B cell (primary cell): Measurements from ENCODE around the gene PSAT1. TPM values are rescaled to one million over a fixed set of nuclear protein-coding genes. Genes with fewer than 3 reads are reported as not detected.

Experiments used
- ATAC-seq: fragments of 200-7000 bp; cut with Tn5 transposase; one replicate; pipeline ENCODE4 v1.10.0; 2021; ENCODE audit warnings: low read depth, mild to moderate bottlenecking, moderate number of reproducible peaks, moderate library complexity
- CTCF ChIA-PET: fragments of 350-600 bp; sonication (Branson Sonifier 250); formaldehyde crosslinking; loops from one replicate; lab custom pipeline; 2021; ENCODE audit warnings: antibody characterized with exemption, inconsistent platforms; lab: Charles Lee
- POLR2A ChIA-PET: fragments of 350-600 bp; sonication (Branson Sonifier 250); formaldehyde crosslinking; loops from one replicate; lab custom pipeline; 2021; ENCODE audit warnings: antibody characterized with exemption; lab: Charles Lee
- DNase-seq: peaks from one replicate; pipeline ENCODE4 v3.0.0; 2013
- H2AFZ ChIP-seq: 2 replicates; pipeline ENCODE4 v1.6.1; 2012; ENCODE audit warnings: mild to moderate bottlenecking, low read depth, low read length; ENCODE audit not compliant: insufficient read depth, poor library complexity, severe bottlenecking
- H3K27ac ChIP-seq, 2 donors: 1 replicate in 1 of 2; 2 replicates in 1 of 2; pipeline ENCODE4 v1.5.1; 2012 to 2013; ENCODE audit warnings: low read length in 2 of 2, mild to moderate bottlenecking in 2 of 2, moderate library complexity in 1 of 2
- H3K27me3 ChIP-seq, 4 experiments: fragments of 200-600 bp in 1 of 4; sonication (generic) in 1 of 4; replicated peaks in 1 of 4; 1 replicate in 2 of 4; 2 replicates in 2 of 4; pipeline versions ENCODE4 v1.6.1 to v1.7.0; 2013 to 2016; ENCODE audit warnings: low read length in 3 of 4, mild to moderate bottlenecking in 2 of 4, mixed read lengths in 1 of 4, moderate library complexity in 1 of 4; ENCODE audit not compliant: insufficient read depth in 4 of 4, control insufficient read depth in 3 of 4; ENCODE audit errors: control extremely low read depth in 1 of 4
- H3K36me3 ChIP-seq, 2 experiments: replicated peaks in 1 of 2; 1 replicate in 1 of 2; 2 replicates in 1 of 2; pipeline versions ENCODE4 v1.6.1 to v1.7.1; 2013; ENCODE audit warnings: low read length in 1 of 2; ENCODE audit not compliant: insufficient read depth in 2 of 2, control insufficient read depth in 1 of 2; ENCODE audit errors: control extremely low read depth in 1 of 2, extremely low read depth in 1 of 2
- H3K4me1 ChIP-seq, 2 donors: fragments of 200-600 bp in 1 of 2; sonication (generic) in 1 of 2; 1 replicate in 1 of 2; 2 replicates in 1 of 2; pipeline versions ENCODE4 v1.5.1 to v1.6.1; 2013 to 2017; ENCODE audit warnings: low read length in 2 of 2; ENCODE audit not compliant: control insufficient read depth in 2 of 2, insufficient read depth in 2 of 2
- H3K4me2 ChIP-seq: replicated peaks from 2 replicates; pipeline ENCODE3; 2012; ENCODE audit warnings: mild to moderate bottlenecking, low read depth, low read length; ENCODE audit not compliant: poor library complexity, severe bottlenecking
- H3K4me3 ChIP-seq, 5 experiments: fragments of 200-600 bp in 1 of 5; sonication (generic) in 1 of 5; 1 replicate in 3 of 5; 2 replicates in 2 of 5; pipeline versions ENCODE4 v1.5.1 to v1.7.0; 2011 to 2016; ENCODE audit warnings: low read length in 4 of 5, mild to moderate bottlenecking in 4 of 5, low read depth in 2 of 5, control low read depth in 1 of 5, moderate library complexity in 1 of 5; ENCODE audit not compliant: insufficient read depth in 1 of 5; ENCODE audit errors: control extremely low read depth in 1 of 5, extremely low read depth in 1 of 5
- H3K79me2 ChIP-seq: fragments of 200-600 bp; sonication (generic); one replicate; pipeline ENCODE4 v1.6.0; 2016; ENCODE audit warnings: low read length; ENCODE audit not compliant: control insufficient read depth, insufficient read depth
- H3K9ac ChIP-seq: fragments of 200-600 bp; sonication (generic); 2 replicates; pipeline ENCODE4 v1.6.1; 2017; ENCODE audit warnings: mild to moderate bottlenecking, low read length, moderate library complexity
- H3K9me3 ChIP-seq, 3 donors: one replicate each; pipeline versions ENCODE4 v1.6.1 to v1.7.1; 2013; ENCODE audit warnings: low read length in 2 of 3; ENCODE audit not compliant: control insufficient read depth in 2 of 3, insufficient read depth in 1 of 3; ENCODE audit errors: control extremely low read depth in 1 of 3
- H4K20me1 ChIP-seq: 2 replicates; pipeline ENCODE4 v1.6.0; 2012; ENCODE audit warnings: mild to moderate bottlenecking, low read length; ENCODE audit not compliant: insufficient read depth, control insufficient read depth, poor library complexity, severe bottlenecking
- H3K27ac Mint-ChIP-seq: one replicate; pipeline ENCODE4 v1.8.0; 2021; ENCODE audit warnings: mixed read lengths
- H3K27me3 Mint-ChIP-seq: one replicate; pipeline ENCODE4 v1.8.0; 2021; ENCODE audit warnings: mixed read lengths
- H3K4me1 Mint-ChIP-seq: one replicate; pipeline ENCODE4 v1.8.0; 2021; ENCODE audit warnings: mixed read lengths
- H3K4me3 Mint-ChIP-seq: one replicate; pipeline ENCODE4 v1.8.0; 2021; ENCODE audit warnings: mixed read lengths
- H3K9me3 Mint-ChIP-seq: one replicate; pipeline ENCODE4 v1.8.0; 2022; ENCODE audit warnings: mixed read lengths; ENCODE audit not compliant: insufficient read depth
- EZH2 ChIP-seq: IDR thresholded peaks from 2 replicates; pipeline ENCODE4 v1.6.1; 2012; ENCODE audit warnings: borderline replicate concordance, low read depth, mild to moderate bottlenecking, moderate library complexity, low read length; ENCODE audit not compliant: insufficient read depth, poor library complexity, severe bottlenecking
- intact Hi-C: fragments of 100-400 bp; cut with micrococcal nuclease; formaldehyde crosslinking; loops from one replicate; pipeline ENCODE4 v1.10.0; 2022
- polyA plus RNA-seq: library from polyadenylated mRNA; depleted of rRNA; stranded (reverse); fragments of >200 nt; gene quantifications from 2 replicates; pipeline ENCODE4 v1.2.3, GENCODE V29; 2012
- total RNA-seq, 2 donors: library from RNA; stranded (reverse); fragments of 120-200 nt in 1 of 2; gene quantifications; 1 replicate in 1 of 2; 2 replicates in 1 of 2; pipeline versions ENCODE4 v1.2.3 to v1.2.4, GENCODE V29; 2013 to 2022
- TF ChIP-seq, protein P1 (sequence below): fragments of 200-600 bp; IDR thresholded peaks from one replicate; pipeline ENCODE4 v1.8.0; 2022; ENCODE audit warnings: antibody characterized with exemption, mild to moderate bottlenecking

The PSAT1 gene
- total and polyA plus RNA-seq, 2 donors (not counting 1 experiment from before 2014, with no cell fraction given) = 0.61 to 5.0 TPM

DNA sequence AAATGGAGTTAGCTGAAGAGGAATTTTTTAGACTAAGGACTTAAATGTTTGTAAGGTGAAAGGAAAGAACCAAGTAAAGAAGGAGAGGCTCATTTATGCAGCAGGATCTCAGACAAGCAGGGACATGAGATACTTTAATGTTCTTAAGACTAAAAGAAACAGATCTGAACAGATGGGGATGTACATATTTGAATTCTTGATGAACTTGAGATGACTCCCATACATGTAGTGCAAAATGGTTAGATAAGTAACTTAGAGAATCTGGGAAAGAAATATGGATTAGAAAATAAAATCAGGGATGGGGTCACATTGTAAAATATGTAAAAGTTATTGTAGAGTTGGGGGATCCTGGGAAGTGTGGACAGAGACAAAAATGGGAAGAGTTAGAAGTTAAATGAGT lies 27.1 kb upstream of the PSAT1 start:
- no peak for TF ChIP-seq EZH2
- TF ChIP-seq, protein P1, sequence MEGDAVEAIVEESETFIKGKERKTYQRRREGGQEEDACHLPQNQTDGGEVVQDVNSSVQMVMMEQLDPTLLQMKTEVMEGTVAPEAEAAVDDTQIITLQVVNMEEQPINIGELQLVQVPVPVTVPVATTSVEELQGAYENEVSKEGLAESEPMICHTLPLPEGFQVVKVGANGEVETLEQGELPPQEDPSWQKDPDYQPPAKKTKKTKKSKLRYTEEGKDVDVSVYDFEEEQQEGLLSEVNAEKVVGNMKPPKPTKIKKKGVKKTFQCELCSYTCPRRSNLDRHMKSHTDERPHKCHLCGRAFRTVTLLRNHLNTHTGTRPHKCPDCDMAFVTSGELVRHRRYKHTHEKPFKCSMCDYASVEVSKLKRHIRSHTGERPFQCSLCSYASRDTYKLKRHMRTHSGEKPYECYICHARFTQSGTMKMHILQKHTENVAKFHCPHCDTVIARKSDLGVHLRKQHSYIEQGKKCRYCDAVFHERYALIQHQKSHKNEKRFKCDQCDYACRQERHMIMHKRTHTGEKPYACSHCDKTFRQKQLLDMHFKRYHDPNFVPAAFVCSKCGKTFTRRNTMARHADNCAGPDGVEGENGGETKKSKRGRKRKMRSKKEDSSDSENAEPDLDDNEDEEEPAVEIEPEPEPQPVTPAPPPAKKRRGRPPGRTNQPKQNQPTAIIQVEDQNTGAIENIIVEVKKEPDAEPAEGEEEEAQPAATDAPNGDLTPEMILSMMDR = no peak
- H3K27ac Mint-ChIP-seq = no peak overlapping the region
- DNase-seq (no peak), ATAC-seq (no peak)
- Histone ChIP-seq H3K36me3 (peaks cover 8 to 25% of the 10 kb centered on the region in 2 experiments), H3K79me2 (no peaks in the 10 kb centered on the region), H3K4me1 (no peaks in the 10 kb centered on the region), H3K4me2 (no peak overlapping the region), H3K27ac (no peak overlapping the region), H2AFZ (no peak overlapping the region), H3K9me3 (no peaks in the 10 kb centered on the region), H3K27me3 (no peaks in the 10 kb centered on the region), H3K4me3 (no peak overlapping the region), H4K20me1 (no peaks in the 10 kb centered on the region), H3K9ac (no peak overlapping the region)
- intact Hi-C loops = no loop called here
- no peaks in the 10 kb centered on the region for H3K27me3 Mint-ChIP-seq
- H3K4me1 Mint-ChIP-seq = no peaks in the 10 kb centered on the region
- ChIA-PET POLR2A (no interaction called here), CTCF (no interaction called here)
- no peak overlapping the region for H3K4me3 Mint-ChIP-seq
- no peaks in the 10 kb centered on the region for H3K9me3 Mint-ChIP-seq

DNA sequence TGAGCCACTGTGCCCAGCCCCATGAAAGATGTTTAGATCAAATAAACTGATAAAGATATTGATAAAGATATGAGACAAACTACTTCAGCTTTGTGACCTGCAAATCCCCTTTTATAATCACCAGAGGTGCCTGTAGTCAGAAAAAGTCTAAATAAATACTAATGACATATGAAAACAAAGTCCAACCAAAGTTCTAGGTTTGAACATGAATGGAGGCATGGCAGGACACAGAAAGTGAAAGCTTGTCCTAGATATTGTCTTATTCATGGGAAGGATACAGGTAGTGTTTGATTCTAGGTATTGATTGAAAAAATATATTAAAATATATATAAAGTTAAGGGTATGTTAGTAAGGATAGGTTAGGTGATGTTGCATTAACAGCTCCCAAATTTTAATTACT lies 24.6 kb upstream of the PSAT1 start:
- Histone ChIP-seq H3K4me1 (no peaks in the 10 kb centered on the region), H3K4me2 (no peak overlapping the region), H3K36me3 (peaks cover 6 to 7% of the 10 kb centered on the region in 2 experiments), H3K9ac (no peak overlapping the region), H3K27me3 (no peaks in the 10 kb centered on the region), H3K4me3 (no peak overlapping the region), H3K9me3 (no peaks in the 10 kb centered on the region), H4K20me1 (no peaks in the 10 kb centered on the region), H2AFZ (no peak overlapping the region), H3K27ac (no peak overlapping the region), H3K79me2 (no peaks in the 10 kb centered on the region)
- no peak for TF ChIP-seq EZH2
- TF ChIP-seq, protein P1 = no peak
- ChIA-PET POLR2A (no interaction called here), CTCF (interaction anchor here (0.6 kb wide), 1 partner anchor 103 kb away, joined by 3 read pairs; no protein-coding TSS in a partner anchor)
- DNase-seq (no peak), ATAC-seq (no peak)
- Mint-ChIP-seq H3K4me3 (no peak overlapping the region), H3K27ac (no peak overlapping the region), H3K4me1 (no peaks in the 10 kb centered on the region), H3K9me3 (no peaks in the 10 kb centered on the region), H3K27me3 (no peaks in the 10 kb centered on the region)
- intact Hi-C loops = no loop called here
